ENCODE data around the gene MMP25.
A peak's percentile ranks its signal among the peaks of the same experiment; 100 is the strongest.

The MMP25 gene

GRCh38 chr16:3017794-3018506 lies 28.4 kb upstream of the MMP25 start, which contains the start of gene CLDN6:
Gene CLDN6 (minus strand): TSS chr16:3018183. CDS start chr16:3016021, 2,162 bp downstream.
- no peak within 1 kb of the TSS for H3K27ac ChIP-seq

GRCh38 chr16:3019594-3020246 lies 26.6 kb upstream of the MMP25 start:
- H3K27ac ChIP-seq, result peak overlapping the region; percentile 88
- TF ChIP-seq CTCF (IDR thresholded peaks at IDR 0.05) (no peak), ZFX (IDR thresholded peaks at IDR 0.05; ENCODE audit: borderline replicate concordance) (no peak)

More at GRCh38 chr16:3017794-3018506, 28.4 kb upstream of the MMP25 start, which contains the start of gene CLDN6:
- TF ChIP-seq CTCF (IDR thresholded peaks at IDR 0.05), result peak; percentile 41
- no peak for TF ChIP-seq ZFX (IDR thresholded peaks at IDR 0.05; ENCODE audit: borderline replicate concordance)

GRCh38 chr16:3020247-3020603 lies 26.1 kb upstream of the MMP25 start, which contains the start of gene TNFRSF12A:
Gene TNFRSF12A (plus strand): TSS chr16:3020368. CDS start chr16:3020398, 30 bp downstream.
- peak within 1 kb of the TSS; percentile 88 for H3K27ac ChIP-seq
- no peak for TF ChIP-seq ZFX (IDR thresholded peaks at IDR 0.05; ENCODE audit: borderline replicate concordance)
- TF ChIP-seq CTCF (IDR thresholded peaks at IDR 0.05), result peak; percentile 9; the same call in 1 of the 2 replicates

GRCh38 chr16:3020604-3021448 lies 25.5 kb upstream of the MMP25 start:
- TF ChIP-seq CTCF (IDR thresholded peaks at IDR 0.05) (no peak), ZFX (IDR thresholded peaks at IDR 0.05; ENCODE audit: borderline replicate concordance) (no peak)
- H3K27ac ChIP-seq, result peak overlapping the region; percentile 88

- TF ChIP-seq ZFX (IDR thresholded peaks at IDR 0.05; ENCODE audit: borderline replicate concordance) (no peak), CTCF (IDR thresholded peaks at IDR 0.05) (peak; percentile 51)
These were observed 24.7 kb upstream of the MMP25 start for GRCh38 chr16:3021449-3022207.

GRCh38 chr16:3022208-3022683 lies 24.1 kb upstream of the MMP25 start:
- H3K27ac ChIP-seq, result peak overlapping the region; percentile 88
- TF ChIP-seq ZFX (IDR thresholded peaks at IDR 0.05; ENCODE audit: borderline replicate concordance), result no peak
- no peak for TF ChIP-seq CTCF (IDR thresholded peaks at IDR 0.05)

More at GRCh38 chr16:3021449-3022207, 24.7 kb upstream of the MMP25 start:
- peak overlapping the region; percentile 88 for H3K27ac ChIP-seq

All from 22Rv1 (cell line).